Naive B cell (primary cell): Measurements from ENCODE around the gene COL4A2. TPM values are rescaled to one million over a fixed set of nuclear protein-coding genes. Genes with fewer than 3 reads are reported as not detected.

Experiments
- ATAC-seq, 2 donors: fragments of 150-1000 bp; cut with Tn5 transposase; 2 replicates each; pipeline ENCODE4 v1.10.0; 2021; ENCODE audit warnings: low read depth in 2 of 2, mild to moderate bottlenecking in 2 of 2, moderate library complexity in 2 of 2
- DNase-seq: peaks from one replicate; pipeline ENCODE4 v3.0.0; 2022
- H3K27ac Mint-ChIP-seq, 6 donors: one replicate each; pipeline ENCODE4 v1.8.0; 2020 to 2022; ENCODE audit warnings: mild to moderate bottlenecking in 6 of 6, mixed read lengths in 6 of 6, moderate library complexity in 5 of 6, inconsistent platforms in 2 of 6
- H3K27me3 Mint-ChIP-seq, 3 donors: one replicate each; pipeline ENCODE4 v1.8.0; 2021 to 2022; ENCODE audit warnings: mixed read lengths in 3 of 3, mild to moderate bottlenecking in 1 of 3
- H3K36me3 Mint-ChIP-seq, 2 donors: one replicate each; pipeline ENCODE4 v1.8.0; 2020 to 2022; ENCODE audit warnings: mixed read lengths in 2 of 2, inconsistent platforms in 1 of 2, mild to moderate bottlenecking in 1 of 2
- H3K4me1 Mint-ChIP-seq, 3 donors: one replicate each; pipeline ENCODE4 v1.8.0; 2020 to 2022; ENCODE audit warnings: mixed read lengths in 3 of 3, inconsistent platforms in 1 of 3, mild to moderate bottlenecking in 1 of 3, moderate library complexity in 1 of 3
- H3K4me3 Mint-ChIP-seq, 8 donors: one replicate each; pipeline ENCODE4 v1.8.0; 2020 to 2022; ENCODE audit warnings: mild to moderate bottlenecking in 8 of 8, mixed read lengths in 8 of 8, moderate library complexity in 8 of 8, inconsistent platforms in 2 of 8
- H3K9me3 Mint-ChIP-seq, 7 donors: one replicate each; pipeline ENCODE4 v1.8.0; 2020 to 2022; ENCODE audit warnings: mixed read lengths in 7 of 7, mild to moderate bottlenecking in 5 of 7, inconsistent platforms in 2 of 7, moderate library complexity in 1 of 7
- polyA plus RNA-seq, 6 donors: library from polyadenylated mRNA; unstranded; fragments of 300-500 nt; fragmentation: Illumina TruSeq; gene quantifications; one replicate each; pipeline ENCODE4 v1.2.3, GENCODE V29; 2021; ENCODE audit warnings: low read depth in 6 of 6

Gene COL4A2
- polyA plus RNA-seq, 6 donors from 2014 or later = 0.13 TPM; not detected in 5

- peaks cover 17 to 25% (median 19%) of the 10 kb centered on the region in 3 donors for H3K4me1 Mint-ChIP-seq
- peak overlapping the region in 7 of 8 donors; percentile 56 to 90 (median 84) for H3K4me3 Mint-ChIP-seq
- peaks cover 9 to 38% (median 33%) of the 10 kb centered on the region in 3 donors for H3K27me3 Mint-ChIP-seq
- H3K27ac Mint-ChIP-seq = peak overlapping the region in 5 of 6 donors; percentile 53 to 90 (median 75)
- H3K36me3 Mint-ChIP-seq = peaks cover 4 to 7% of the 10 kb centered on the region in 2 donors
- DNase-seq (no peak), ATAC-seq (no peak)
- H3K9me3 Mint-ChIP-seq = peaks cover 0 to 21% (median 2%) of the 10 kb centered on the region in 7 donors
Measured at GRCh38 chr13:110339975-110340550, 33.0 kb downstream of the COL4A2 start.

- DNase-seq (peak; percentile 29), ATAC-seq (peak; percentile 68 to 72)
- Mint-ChIP-seq H3K27ac (peak overlapping the region; percentile 75 to 99 (median 90)), H3K36me3 (peaks cover 0 to 3% of the 10 kb centered on the region in 2 donors), H3K9me3 (peaks cover 0 to 15% (median 2%) of the 10 kb centered on the region in 7 donors), H3K27me3 (peaks cover 8 to 29% (median 29%) of the 10 kb centered on the region in 3 donors), H3K4me3 (peak overlapping the region; percentile 62 to 90 (median 84)), H3K4me1 (peaks cover 17 to 25% (median 19%) of the 10 kb centered on the region in 3 donors)
Measured at GRCh38 chr13:110340812-110341444, 33.8 kb downstream of the COL4A2 start.

GRCh38 chr13:110341445-110342244, 34.6 kb downstream of the COL4A2 start:
- DNase-seq (peak; percentile 14), ATAC-seq (peak; percentile 72 to 79)

GRCh38 chr13:110342474-110342873, 35.4 kb downstream of the COL4A2 start:
- Mint-ChIP-seq H3K36me3 (no peaks in the 10 kb centered on the region), H3K9me3 (peaks cover 0 to 12% (median 0%) of the 10 kb centered on the region in 7 donors), H3K27ac (no peak overlapping the region), H3K4me3 (no peak overlapping the region), H3K27me3 (peaks cover 4 to 29% (median 24%) of the 10 kb centered on the region in 3 donors), H3K4me1 (peaks cover 17 to 25% (median 19%) of the 10 kb centered on the region in 3 donors)
- ATAC-seq = no peak
- no peak for DNase-seq

More at GRCh38 chr13:110341445-110342244, 34.6 kb downstream of the COL4A2 start:
- Mint-ChIP-seq H3K4me1 (peaks cover 17 to 25% (median 19%) of the 10 kb centered on the region in 3 donors), H3K36me3 (no peaks in the 10 kb centered on the region), H3K27ac (peak overlapping the region; percentile 75 to 99 (median 90)), H3K9me3 (peaks cover 0 to 12% (median 0%) of the 10 kb centered on the region in 7 donors), H3K4me3 (peak overlapping the region; percentile 62 to 90 (median 84)), H3K27me3 (peaks cover 4 to 24% (median 23%) of the 10 kb centered on the region in 3 donors)

GRCh38 chr13:110343241-110343865, 36.3 kb downstream of the COL4A2 start:
- ATAC-seq (no peak), DNase-seq (no peak)
- Mint-ChIP-seq H3K4me1 (peaks cover 17 to 25% (median 19%) of the 10 kb centered on the region in 3 donors), H3K27me3 (peaks cover 7 to 32% (median 24%) of the 10 kb centered on the region in 3 donors), H3K9me3 (peaks cover 0 to 12% (median 0%) of the 10 kb centered on the region in 7 donors), H3K4me3 (no peak overlapping the region), H3K27ac (no peak overlapping the region), H3K36me3 (no peaks in the 10 kb centered on the region)

- Mint-ChIP-seq H3K4me1 (peaks cover 17 to 23% (median 19%) of the 10 kb centered on the region in 3 donors), H3K4me3 (no peak overlapping the region), H3K27ac (no peak overlapping the region), H3K9me3 (peaks cover 0 to 12% (median 0%) of the 10 kb centered on the region in 7 donors), H3K36me3 (no peaks in the 10 kb centered on the region), H3K27me3 (peaks cover 8 to 30% (median 19%) of the 10 kb centered on the region in 3 donors)
- ATAC-seq (no peak), DNase-seq (no peak)
Measured at GRCh38 chr13:110344320-110344719, 37.2 kb downstream of the COL4A2 start.

GRCh38 chr13:110345266-110345665, 38.2 kb downstream of the COL4A2 start:
- Mint-ChIP-seq H3K4me1 (peaks cover 14 to 17% (median 16%) of the 10 kb centered on the region in 3 donors), H3K4me3 (no peak overlapping the region), H3K9me3 (peaks cover 0 to 12% (median 0%) of the 10 kb centered on the region in 7 donors), H3K27me3 (peaks cover 8 to 26% (median 18%) of the 10 kb centered on the region in 3 donors), H3K27ac (peak overlapping the region in 1 of 6 donors; percentile 61), H3K36me3 (no peaks in the 10 kb centered on the region)
- ATAC-seq (no peak), DNase-seq (no peak)

- H3K9me3 Mint-ChIP-seq = peaks cover 0 to 12% (median 0%) of the 10 kb centered on the region in 7 donors
- DNase-seq (no peak), ATAC-seq (no peak)
- H3K27ac Mint-ChIP-seq = no peak overlapping the region
- peaks cover 11 to 13% (median 11%) of the 10 kb centered on the region in 3 donors for H3K4me1 Mint-ChIP-seq
- H3K36me3 Mint-ChIP-seq = no peaks in the 10 kb centered on the region
- H3K4me3 Mint-ChIP-seq = no peak overlapping the region
- H3K27me3 Mint-ChIP-seq = peaks cover 8 to 25% (median 16%) of the 10 kb centered on the region in 3 donors
Measured at GRCh38 chr13:110345701-110346100, 38.6 kb downstream of the COL4A2 start.

- Mint-ChIP-seq H3K4me1 (peaks cover 2 to 3% (median 2%) of the 10 kb centered on the region in 3 donors), H3K9me3 (peaks cover 0 to 11% (median 0%) of the 10 kb centered on the region in 7 donors), H3K4me3 (no peak overlapping the region), H3K27ac (no peak overlapping the region), H3K36me3 (no peaks in the 10 kb centered on the region), H3K27me3 (peaks cover 8 to 35% (median 24%) of the 10 kb centered on the region in 3 donors)
- ATAC-seq (no peak), DNase-seq (no peak)
Measured at GRCh38 chr13:110346661-110347067, 39.6 kb downstream of the COL4A2 start.

GRCh38 chr13:110347088-110347487, 40.0 kb downstream of the COL4A2 start:
- Mint-ChIP-seq H3K27ac (no peak overlapping the region), H3K27me3 (peaks cover 8 to 39% (median 24%) of the 10 kb centered on the region in 3 donors), H3K36me3 (no peaks in the 10 kb centered on the region), H3K4me3 (no peak overlapping the region), H3K9me3 (peaks cover 0 to 8% (median 0%) of the 10 kb centered on the region in 7 donors), H3K4me1 (peaks cover 0 to 2% (median 0%) of the 10 kb centered on the region in 3 donors)
- ATAC-seq (no peak), DNase-seq (no peak)

GRCh38 chr13:110347535-110348308, 40.6 kb downstream of the COL4A2 start:
- Mint-ChIP-seq H3K4me3 (no peak overlapping the region), H3K4me1 (peaks cover 0 to 2% (median 0%) of the 10 kb centered on the region in 3 donors), H3K36me3 (no peaks in the 10 kb centered on the region), H3K9me3 (peaks cover 0 to 8% (median 0%) of the 10 kb centered on the region in 7 donors), H3K27me3 (peaks cover 8 to 39% (median 21%) of the 10 kb centered on the region in 3 donors), H3K27ac (peak overlapping the region in 2 of 6 donors; percentile 50 to 88)
- no peak for ATAC-seq
- DNase-seq = no peak
